ENCODE measurements around the gene RBM33.

Gene RBM33

DNA sequence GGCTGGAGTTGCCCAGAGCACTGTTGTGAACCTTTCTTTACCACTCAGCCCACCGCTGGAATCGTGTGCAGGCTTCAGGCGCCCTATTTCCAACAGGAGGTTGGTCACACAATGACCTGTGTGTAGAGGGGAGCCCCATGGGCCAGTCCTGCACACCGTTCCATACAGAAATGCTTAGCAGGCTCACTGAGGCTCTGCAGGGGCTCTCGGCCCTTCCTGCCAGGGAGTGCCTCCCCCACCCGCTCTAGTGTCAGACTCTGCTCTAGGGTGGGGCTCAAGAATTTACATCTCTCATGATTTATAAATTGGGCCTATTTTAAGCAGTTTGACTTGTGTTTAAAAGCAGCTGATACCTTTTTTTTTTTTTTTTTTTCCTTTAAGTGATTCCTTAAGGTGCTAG, 125.8 kb downstream of the RBM33 start:
- no peak for DNase-seq (ENCODE audit: low read depth in 2 of 2)

GRCh38 chr7:155773531-155773930, 129.1 kb downstream of the RBM33 start:
- no peak for DNase-seq (ENCODE audit: low read depth in 2 of 2)

GRCh38 chr7:155774947-155775346, 130.5 kb downstream of the RBM33 start:
- DNase-seq (ENCODE audit: low read depth in 2 of 2) = no peak

- no peak for DNase-seq (ENCODE audit: low read depth in 2 of 2)
Observed at GRCh38 chr7:155775691-155776090, 131.2 kb downstream of the RBM33 start.

- no peak for DNase-seq (ENCODE audit: low read depth in 2 of 2)
Observed at GRCh38 chr7:155776606-155777005, 132.1 kb downstream of the RBM33 start.

DNA sequence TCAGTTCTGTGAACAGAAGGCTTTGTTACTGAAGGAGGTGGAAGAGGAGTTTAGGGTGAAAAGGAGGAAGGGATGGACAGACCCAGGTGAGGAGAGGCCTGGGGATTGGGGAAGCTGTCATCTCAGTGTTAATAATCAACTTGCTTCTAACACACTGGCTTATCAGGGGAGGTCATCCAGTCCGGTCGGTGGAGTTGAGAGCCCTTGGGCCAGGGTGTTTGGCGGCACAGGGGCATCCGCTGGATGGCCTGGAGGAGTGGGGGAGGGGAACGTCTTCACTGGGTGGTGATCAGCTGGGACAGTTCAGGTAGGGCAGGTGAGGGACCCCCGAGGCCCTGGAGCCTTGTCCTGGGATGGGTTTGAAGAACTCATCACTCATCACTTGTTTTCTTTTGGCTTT, 133.9 kb downstream of the RBM33 start:
- no peak for DNase-seq (ENCODE audit: low read depth in 2 of 2)

- DNase-seq (ENCODE audit: low read depth in 2 of 2) = no peak
Observed at GRCh38 chr7:155780884-155781283, 136.4 kb downstream of the RBM33 start.

DNA sequence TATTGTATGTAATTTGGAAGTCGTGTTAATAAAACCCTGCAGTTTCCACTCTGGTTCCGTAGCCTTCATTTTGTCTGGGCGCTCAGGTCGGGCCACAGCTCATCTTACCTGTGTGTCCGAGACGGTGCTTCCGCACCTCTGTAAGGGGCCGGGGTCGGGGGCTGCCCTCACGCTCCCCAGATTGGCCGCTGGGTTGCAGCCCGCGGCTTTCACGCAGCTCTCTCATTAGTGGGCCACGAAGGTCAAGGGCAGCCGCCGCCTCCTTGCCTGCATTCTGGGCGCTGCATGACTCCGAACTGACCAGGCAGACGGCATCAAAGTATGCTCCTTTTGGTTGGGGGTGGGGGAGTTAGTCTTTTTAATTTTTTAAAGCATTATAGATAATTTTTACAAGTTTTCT, 137.0 kb downstream of the RBM33 start:
- DNase-seq (ENCODE audit: low read depth in 2 of 2) = no peak

DNA sequence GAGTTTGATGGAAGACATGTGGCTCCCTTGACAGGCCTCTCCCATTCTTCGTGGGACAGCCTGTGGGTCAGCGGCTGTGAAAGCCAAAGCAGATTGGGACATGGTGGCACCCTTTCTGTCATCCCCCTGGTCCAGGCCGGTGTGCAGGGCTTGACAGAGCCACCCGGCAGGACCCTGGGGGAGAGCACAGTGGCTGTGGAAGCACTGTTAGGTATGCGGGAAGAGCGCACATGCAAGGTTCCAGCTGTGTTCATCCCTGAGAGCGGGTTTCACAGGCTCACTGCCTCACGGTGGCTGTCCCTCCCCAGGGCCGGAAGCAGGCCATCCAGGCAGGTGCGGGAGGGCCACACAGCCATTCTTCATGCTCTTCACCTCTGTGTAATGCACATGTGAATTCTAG, 138.0 kb downstream of the RBM33 start:
- DNase-seq (ENCODE audit: low read depth in 2 of 2) = no peak

- no peak for DNase-seq (ENCODE audit: low read depth in 2 of 2)
Observed at GRCh38 chr7:155785536-155785935, 141.1 kb downstream of the RBM33 start.

DNA sequence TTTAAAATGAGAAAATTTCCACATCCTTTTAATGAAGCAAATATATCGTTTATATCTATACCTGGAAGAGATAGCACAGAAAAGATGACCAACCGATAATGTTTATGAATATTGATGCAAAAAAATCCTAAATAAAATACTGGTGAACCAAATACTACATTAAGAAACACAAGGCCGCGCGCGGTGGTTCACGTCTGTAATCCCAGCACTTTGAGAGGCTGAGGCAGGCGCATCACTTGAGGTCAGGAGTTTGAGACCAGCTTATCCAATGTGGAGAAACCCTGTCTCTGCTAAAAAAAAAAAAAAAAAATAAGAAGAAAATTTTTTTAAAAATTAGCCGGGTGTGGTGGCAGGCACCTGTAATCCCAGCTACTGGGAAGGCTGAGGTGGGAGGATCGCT, 142.0 kb downstream of the RBM33 start:
- no peak for DNase-seq (ENCODE audit: low read depth in 2 of 2)

DNA sequence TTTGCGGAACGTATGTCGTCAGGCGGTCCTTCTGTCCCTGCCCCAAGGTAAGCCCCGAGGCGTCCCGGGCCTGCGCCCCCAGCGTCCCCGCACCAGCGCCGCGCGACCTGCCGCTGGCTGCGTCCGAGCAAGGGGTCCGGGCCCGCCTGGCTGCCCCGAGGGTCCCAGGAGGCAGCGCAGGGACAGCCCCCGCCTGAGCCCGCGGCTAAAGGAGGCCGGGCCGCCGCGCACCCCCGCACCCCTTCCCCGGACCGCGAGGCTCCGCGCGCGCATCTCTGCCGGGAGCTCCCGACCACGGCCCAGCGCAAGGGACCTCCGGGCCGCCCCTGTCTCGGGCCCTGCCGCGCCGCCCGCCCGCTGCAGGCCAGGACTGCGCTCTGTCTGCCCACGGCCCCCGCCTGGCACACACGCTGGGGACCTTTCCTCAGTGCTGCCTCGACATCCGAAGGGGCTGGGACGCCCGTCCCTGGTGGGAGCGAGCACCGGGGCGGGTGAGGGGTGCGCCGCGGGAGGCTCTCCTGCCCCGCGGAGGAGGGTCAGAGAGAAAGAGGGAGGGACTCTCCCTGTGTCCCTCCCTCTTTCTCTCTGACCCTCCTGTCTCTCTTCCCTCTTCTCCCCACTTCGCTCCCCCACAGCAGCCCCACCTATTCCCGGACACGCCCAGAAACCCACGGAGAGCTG, 142.8 kb downstream of the RBM33 start:
- no peak for DNase-seq (ENCODE audit: low read depth in 2 of 2)

DNA sequence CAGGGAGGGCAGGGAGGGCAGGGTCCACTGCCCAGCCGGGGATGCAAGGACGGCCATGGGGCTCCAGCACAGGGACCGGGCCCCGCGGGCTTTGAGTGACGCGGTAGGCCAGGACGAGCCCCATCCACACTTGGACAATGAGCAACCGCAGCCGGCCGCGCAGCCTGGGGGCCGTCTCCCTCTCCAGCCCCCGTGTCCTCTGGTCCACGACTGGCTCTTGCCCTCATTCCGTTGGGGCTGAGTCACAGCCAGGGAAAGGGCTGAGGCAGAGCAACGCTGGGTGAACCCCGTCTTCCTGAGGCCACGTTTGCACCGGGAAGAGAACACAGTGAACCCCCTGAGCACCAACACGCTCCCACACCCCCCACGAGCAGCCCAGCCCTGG, 144.1 kb downstream of the RBM33 start:
- DNase-seq (ENCODE audit: low read depth in 2 of 2) = no peak

DNA sequence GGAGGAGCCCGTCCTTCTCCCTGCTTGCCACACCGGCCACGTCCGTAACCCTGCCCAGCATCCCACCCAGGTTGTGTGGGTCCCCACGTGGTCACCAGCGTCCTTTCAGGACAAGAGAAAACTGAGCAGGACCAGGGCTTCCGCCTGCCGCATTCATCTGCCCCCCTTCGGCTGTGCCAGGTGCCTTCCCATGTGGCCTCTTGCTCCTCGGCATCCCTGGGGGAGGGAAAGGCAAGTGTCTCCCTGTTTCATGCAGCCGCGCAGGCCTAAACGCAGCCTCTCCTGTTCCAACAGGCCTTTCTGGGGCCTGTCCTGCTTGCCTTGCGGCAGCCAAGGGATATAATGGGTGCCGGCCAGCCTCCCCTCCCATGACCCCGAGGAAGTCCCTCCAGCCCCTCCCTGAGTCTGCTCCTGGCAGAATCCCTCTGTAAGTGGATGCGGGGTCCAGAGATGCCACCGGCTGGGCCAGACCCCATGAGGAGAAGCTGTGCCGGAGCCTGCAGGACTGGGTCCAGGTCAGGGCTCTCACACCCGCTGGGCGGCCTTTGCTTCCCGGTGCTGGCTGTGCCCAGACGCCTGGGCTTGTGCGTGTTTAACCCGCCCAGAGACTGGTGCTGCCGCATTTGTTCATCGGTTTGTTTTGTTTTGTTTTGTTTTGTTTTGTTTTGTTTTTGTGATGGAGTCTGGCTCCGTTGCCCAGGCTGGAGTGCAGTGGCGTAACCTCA, 144.7 kb downstream of the RBM33 start:
- no peak for DNase-seq (ENCODE audit: low read depth in 2 of 2)

DNA sequence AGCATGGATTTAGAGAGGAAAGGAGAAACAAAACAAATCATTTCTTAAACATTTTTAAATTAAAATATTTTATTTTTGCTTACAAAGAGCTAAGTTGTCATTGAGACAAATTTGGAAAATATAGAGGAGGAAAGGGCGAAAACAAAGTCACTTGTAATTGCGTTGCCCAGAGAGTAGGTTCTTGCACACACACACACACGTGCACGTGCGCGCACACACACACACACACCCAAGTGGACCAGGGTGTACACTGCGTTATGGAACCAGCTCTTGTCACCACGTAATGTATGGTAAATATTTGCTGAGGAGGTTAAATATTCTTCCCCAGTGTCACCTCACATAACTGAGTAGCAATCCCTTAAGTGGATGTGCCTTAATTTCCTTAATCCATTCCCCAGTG, 146.2 kb downstream of the RBM33 start:
- DNase-seq (ENCODE audit: low read depth in 2 of 2) = no peak

- no peak for DNase-seq (ENCODE audit: low read depth in 2 of 2)
Observed at GRCh38 chr7:155791214-155791737, 146.8 kb downstream of the RBM33 start.

DNA sequence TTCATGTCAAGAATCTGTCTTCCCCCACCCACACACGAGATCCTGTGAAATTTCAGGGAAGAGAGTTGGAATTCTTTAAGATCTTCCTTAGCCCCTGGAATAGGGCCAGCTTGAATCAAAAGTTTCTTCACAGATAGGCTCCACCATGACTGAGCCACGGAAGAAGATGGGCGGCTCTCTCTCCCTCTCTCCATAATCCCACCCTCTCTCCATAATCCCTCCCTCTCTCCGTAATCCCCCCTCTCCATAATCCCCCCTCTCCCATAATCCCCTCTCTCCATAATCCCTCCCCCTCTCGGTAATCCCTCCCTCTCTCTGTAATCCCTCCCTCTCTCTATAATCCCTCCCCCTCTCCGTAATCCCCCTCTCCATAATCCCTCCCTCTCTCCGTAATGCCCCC, 147.4 kb downstream of the RBM33 start:
- DNase-seq (ENCODE audit: low read depth in 2 of 2) = no peak

DNA sequence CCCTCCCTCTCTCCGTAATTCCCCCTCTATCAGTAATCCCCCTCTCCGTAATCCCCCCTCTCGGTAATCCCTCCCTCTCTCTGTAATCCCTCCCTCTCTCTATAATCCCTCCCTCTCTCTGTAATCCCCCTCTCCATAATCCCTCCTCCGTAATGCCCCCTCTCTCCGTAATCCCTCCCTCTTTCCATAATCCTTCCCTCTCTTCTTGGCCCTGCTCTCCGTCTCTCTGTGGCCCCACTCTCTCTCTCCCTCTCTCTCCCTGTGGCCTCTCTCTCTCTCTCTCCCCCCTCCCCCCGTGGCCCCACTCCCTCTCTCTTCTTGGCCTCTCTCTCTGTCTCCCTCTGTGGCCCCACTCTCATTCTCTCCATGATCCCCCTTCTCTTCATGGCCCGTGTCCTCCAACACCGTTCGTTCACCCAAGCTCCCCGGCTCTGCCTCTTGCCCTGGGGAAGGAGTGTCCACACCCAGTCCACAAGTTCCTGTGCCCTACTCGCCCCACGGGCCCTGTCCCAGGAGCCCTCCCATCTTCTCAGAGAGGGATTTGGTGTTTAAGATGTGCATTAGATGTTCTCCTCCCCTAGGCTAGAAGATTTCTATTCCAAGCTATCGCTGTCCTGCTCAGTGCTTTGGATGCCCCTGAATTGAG, 148.0 kb downstream of the RBM33 start:
- no peak for DNase-seq (ENCODE audit: low read depth in 2 of 2)

- no peak for DNase-seq (ENCODE audit: low read depth in 2 of 2)
Observed at GRCh38 chr7:155792999-155793560, 148.6 kb downstream of the RBM33 start.

DNA sequence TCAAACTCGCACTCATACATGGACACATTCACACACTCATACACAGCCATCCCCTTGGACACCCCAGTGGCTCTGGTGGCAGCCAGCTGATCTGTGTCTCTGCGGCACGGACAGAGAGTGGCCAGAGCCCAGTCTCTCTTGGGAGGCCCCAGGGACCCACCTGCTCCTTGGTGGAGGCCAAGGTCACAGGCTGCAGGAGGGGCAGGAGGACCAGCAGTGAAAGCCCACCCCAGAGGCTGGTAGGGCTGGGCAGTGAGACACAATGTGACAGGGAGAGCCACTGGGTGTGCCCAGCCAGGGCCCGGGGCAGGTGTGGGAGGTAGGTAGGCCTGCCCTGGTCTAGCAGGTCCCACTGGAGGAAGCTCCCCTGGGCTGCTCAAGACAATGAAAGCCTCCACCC, 149.3 kb downstream of the RBM33 start:
- DNase-seq (ENCODE audit: low read depth in 2 of 2) = no peak

- no peak for DNase-seq (ENCODE audit: low read depth in 2 of 2)
Observed at GRCh38 chr7:155794196-155794595, 149.7 kb downstream of the RBM33 start.

DNA sequence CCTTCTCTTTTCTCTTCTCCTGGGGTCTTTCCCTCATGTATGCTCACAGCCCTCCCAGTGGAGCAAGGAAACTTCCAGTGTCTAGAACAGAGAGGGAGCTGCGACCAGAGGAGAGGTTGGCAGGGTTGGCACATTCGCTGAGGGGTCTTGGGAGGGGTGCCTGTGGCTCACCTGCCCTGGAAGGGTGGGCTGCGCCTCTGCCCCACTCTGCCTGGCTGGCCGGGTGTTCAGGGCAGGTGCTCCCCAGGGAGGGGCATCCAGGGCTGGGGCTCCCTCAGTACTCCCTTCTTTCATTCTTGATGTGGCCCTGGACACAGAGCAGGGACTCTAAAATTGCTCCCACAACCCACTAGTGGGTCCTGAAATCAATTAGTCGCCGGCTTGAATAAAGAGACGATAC, 150.9 kb downstream of the RBM33 start:
- no peak for DNase-seq (ENCODE audit: low read depth in 2 of 2)

- DNase-seq (ENCODE audit: low read depth in 2 of 2) = no peak
Observed at GRCh38 chr7:155795951-155796350, 151.5 kb downstream of the RBM33 start.

All from fibroblast of skin of left quadriceps (primary cell).